Measurements from ENCODE around the gene NECAB2.

DNA sequence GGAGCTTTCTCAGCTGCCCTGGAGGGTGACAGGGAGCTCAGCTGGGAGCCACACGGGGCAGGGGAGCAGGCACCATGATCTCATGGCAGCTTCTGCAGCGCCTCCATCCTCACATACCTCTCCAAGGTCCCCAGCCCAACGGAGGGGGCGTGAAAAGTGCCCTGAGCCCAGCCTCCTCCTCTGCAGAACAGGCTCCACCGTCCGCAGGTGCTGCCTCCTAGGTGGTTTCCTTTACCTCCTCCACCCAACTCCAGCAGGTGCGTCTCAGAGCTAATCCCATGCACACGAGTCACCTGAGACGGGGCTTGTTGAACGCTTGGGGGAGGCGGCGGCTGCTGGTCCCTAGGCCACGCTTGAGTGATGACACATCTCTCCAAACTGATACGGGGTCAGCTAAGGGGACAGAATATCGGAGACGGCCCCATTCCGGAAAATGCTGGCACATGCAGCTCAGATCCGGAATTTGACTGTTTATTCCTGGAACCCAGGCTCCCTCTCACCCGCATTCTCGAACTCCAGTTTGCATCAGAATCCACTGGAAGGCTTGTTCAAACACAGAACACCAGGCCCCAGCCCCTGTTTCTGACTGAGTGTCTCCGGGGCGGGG is 74.9 kb downstream of the NECAB2 start:
- TF ChIP-seq, protein P1, sequence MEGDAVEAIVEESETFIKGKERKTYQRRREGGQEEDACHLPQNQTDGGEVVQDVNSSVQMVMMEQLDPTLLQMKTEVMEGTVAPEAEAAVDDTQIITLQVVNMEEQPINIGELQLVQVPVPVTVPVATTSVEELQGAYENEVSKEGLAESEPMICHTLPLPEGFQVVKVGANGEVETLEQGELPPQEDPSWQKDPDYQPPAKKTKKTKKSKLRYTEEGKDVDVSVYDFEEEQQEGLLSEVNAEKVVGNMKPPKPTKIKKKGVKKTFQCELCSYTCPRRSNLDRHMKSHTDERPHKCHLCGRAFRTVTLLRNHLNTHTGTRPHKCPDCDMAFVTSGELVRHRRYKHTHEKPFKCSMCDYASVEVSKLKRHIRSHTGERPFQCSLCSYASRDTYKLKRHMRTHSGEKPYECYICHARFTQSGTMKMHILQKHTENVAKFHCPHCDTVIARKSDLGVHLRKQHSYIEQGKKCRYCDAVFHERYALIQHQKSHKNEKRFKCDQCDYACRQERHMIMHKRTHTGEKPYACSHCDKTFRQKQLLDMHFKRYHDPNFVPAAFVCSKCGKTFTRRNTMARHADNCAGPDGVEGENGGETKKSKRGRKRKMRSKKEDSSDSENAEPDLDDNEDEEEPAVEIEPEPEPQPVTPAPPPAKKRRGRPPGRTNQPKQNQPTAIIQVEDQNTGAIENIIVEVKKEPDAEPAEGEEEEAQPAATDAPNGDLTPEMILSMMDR (optimal IDR thresholded peaks at IDR 0.05 in 1 of 3, IDR thresholded peaks at IDR 0.05 in 1 of 3, conservative IDR thresholded peaks at IDR 0.05 in 1 of 3; ENCODE audit: extremely low read depth in 1 of 3, insufficient read depth in 2 of 3, low read length in 3 of 3): no peak
- TF ChIP-seq EZH2 (IDR thresholded peaks at IDR 0.05; ENCODE audit: low read length): no peak

All from keratinocyte (primary cell).